Mesendoderm (in vitro differentiated cells): ENCODE data around the gene MDFIC2.

Source experiments
- DNase-seq: peaks from one replicate; pipeline ENCODE4 v3.0.0; 2013
- H2AK5ac ChIP-seq: 2 replicates; pipeline ENCODE4 v1.6.1; 2013; ENCODE audit warnings: low read length, inconsistent platforms
- H2BK120ac ChIP-seq: 2 replicates; pipeline ENCODE4 v1.6.1; 2013; ENCODE audit warnings: low read depth, mild to moderate bottlenecking, low read length, moderate library complexity, mixed read lengths
- H2BK15ac ChIP-seq: replicated peaks from 2 replicates; pipeline ENCODE4 v1.6.1; 2013; ENCODE audit warnings: low read depth, mild to moderate bottlenecking, moderate library complexity
- H2BK5ac ChIP-seq: 2 replicates; pipeline ENCODE4 v1.6.1; 2013; ENCODE audit warnings: low read length, inconsistent platforms
- H3K18ac ChIP-seq: 2 replicates; pipeline ENCODE4 v1.6.1; 2013; ENCODE audit warnings: mild to moderate bottlenecking, low read length, mixed read lengths
- H3K23ac ChIP-seq: one replicate; pipeline ENCODE4 v1.6.1; 2013; ENCODE audit warnings: low read length
- H3K27ac ChIP-seq: 2 replicates; pipeline ENCODE4 v1.5.1; 2013; ENCODE audit warnings: low read depth, mild to moderate bottlenecking, inconsistent platforms, low read length, moderate library complexity
- H3K27me3 ChIP-seq: 2 replicates; pipeline ENCODE4 v1.6.1; 2013; ENCODE audit warnings: low read length, control low read depth, mild to moderate bottlenecking, inconsistent platforms; ENCODE audit not compliant: insufficient read depth, poor library complexity
- H3K36me3 ChIP-seq: 2 replicates; pipeline ENCODE4 v1.6.1; 2013; ENCODE audit warnings: low read length, inconsistent platforms; ENCODE audit not compliant: control insufficient read depth, insufficient read depth
- H3K4ac ChIP-seq: one replicate; pipeline ENCODE4 v1.6.1; 2013; ENCODE audit warnings: low read depth, mild to moderate bottlenecking, low read length, moderate library complexity
- H3K4me1 ChIP-seq: 2 replicates; pipeline ENCODE4 v1.6.1; 2013; ENCODE audit warnings: low read depth, low read length, inconsistent platforms; ENCODE audit not compliant: control insufficient read depth
- H3K4me2 ChIP-seq: 2 replicates; pipeline ENCODE4 v1.6.1; 2013; ENCODE audit warnings: low read length
- H3K4me3 ChIP-seq: 2 replicates; pipeline ENCODE4 v1.5.1; 2013; ENCODE audit warnings: mild to moderate bottlenecking, low read length
- H3K56ac ChIP-seq: one replicate; pipeline ENCODE4 v1.6.1; 2013; ENCODE audit warnings: low read length
- H3K79me1 ChIP-seq: 2 replicates; pipeline ENCODE4 v1.6.1; 2013; ENCODE audit warnings: low read length, inconsistent platforms
- H3K79me2 ChIP-seq: 2 replicates; pipeline ENCODE4 v1.6.1; 2013; ENCODE audit warnings: mild to moderate bottlenecking, low read length; ENCODE audit not compliant: control insufficient read depth, insufficient read depth
- H3K9ac ChIP-seq: 2 replicates; pipeline ENCODE4 v1.6.1; 2013; ENCODE audit warnings: low read length, inconsistent platforms
- H4K5ac ChIP-seq: one replicate; pipeline ENCODE4 v1.6.1; 2013; ENCODE audit warnings: low read length
- H4K8ac ChIP-seq: one replicate; pipeline ENCODE4 v1.6.1; 2013; ENCODE audit warnings: low read depth, mild to moderate bottlenecking, control low read depth, low read length, moderate library complexity
- whole genome bisulfite sequencing: extraction: QIAGEN DNeasy Blood & Tissue Kit; methylation state at CpG from one replicate; pipeline ENCODE4 v1.1.7; 2013; ENCODE audit warnings: low lambda C conversion rate, missing lambda C conversion rate; ENCODE audit not compliant: insufficient coverage; ENCODE audit errors: extremely low coverage; 5-methylcytosine and 5-hydroxymethylcytosine counted together

MDFIC2 gene

GRCh38 chr3:70180664-70181063 lies 131.8 kb downstream of the MDFIC2 start:
- Histone ChIP-seq H2BK5ac (no peak overlapping the region), H3K79me2 (no peaks in the 10 kb centered on the region), H3K4me2 (no peak overlapping the region), H3K27me3 (no peaks in the 10 kb centered on the region), H3K27ac (no peak overlapping the region), H3K56ac (no peak overlapping the region), H3K4me1 (no peaks in the 10 kb centered on the region), H4K5ac (no peak overlapping the region), H2AK5ac (no peak overlapping the region), H3K4me3 (no peak overlapping the region), H4K8ac (no peak overlapping the region), H3K36me3 (no peaks in the 10 kb centered on the region), H3K9ac (no peak overlapping the region), H3K4ac (no peak overlapping the region), H3K79me1 (no peaks in the 10 kb centered on the region), H2BK120ac (no peak overlapping the region), H3K18ac (no peak overlapping the region), H2BK15ac (no peak overlapping the region), H3K23ac (no peak overlapping the region)
- DNase-seq: no peak
- WGBS: no CpG with 5 or more reads among the region's 6 CpGs

DNA sequence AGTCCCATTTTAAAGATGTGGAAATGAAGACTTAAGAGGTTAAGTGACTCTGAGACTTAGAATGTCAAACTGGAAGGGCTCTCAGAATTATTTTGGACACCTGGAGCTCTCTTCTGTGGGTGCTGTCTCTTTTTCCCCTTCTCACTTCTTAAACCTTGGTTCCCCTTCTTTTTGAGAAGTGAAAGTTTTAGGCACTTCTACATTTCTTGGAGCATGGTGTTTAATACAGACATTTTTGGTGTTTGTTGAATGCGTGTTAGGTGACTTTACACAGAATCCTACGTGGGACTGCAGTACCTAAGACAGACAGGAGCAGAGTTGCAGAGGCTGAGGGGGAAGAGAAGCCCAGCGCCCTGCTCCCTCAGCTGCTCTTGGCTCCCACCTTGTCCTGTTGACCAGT lies 133.3 kb downstream of the MDFIC2 start:
- Histone ChIP-seq H3K4me1 (no peaks in the 10 kb centered on the region), H3K36me3 (no peaks in the 10 kb centered on the region), H3K27ac (no peak overlapping the region), H3K4me3 (no peak overlapping the region), H3K79me2 (no peaks in the 10 kb centered on the region), H2BK5ac (no peak overlapping the region), H2BK120ac (no peak overlapping the region), H2BK15ac (no peak overlapping the region), H3K79me1 (no peaks in the 10 kb centered on the region), H3K4ac (no peak overlapping the region), H3K9ac (no peak overlapping the region), H3K18ac (no peak overlapping the region), H3K4me2 (no peak overlapping the region), H3K23ac (no peak overlapping the region), H2AK5ac (no peak overlapping the region), H4K8ac (no peak overlapping the region), H3K56ac (no peak overlapping the region), H4K5ac (no peak overlapping the region), H3K27me3 (no peaks in the 10 kb centered on the region)
- no CpG with 5 or more reads among the region's 3 CpGs for WGBS
- no peak for DNase-seq

DNA sequence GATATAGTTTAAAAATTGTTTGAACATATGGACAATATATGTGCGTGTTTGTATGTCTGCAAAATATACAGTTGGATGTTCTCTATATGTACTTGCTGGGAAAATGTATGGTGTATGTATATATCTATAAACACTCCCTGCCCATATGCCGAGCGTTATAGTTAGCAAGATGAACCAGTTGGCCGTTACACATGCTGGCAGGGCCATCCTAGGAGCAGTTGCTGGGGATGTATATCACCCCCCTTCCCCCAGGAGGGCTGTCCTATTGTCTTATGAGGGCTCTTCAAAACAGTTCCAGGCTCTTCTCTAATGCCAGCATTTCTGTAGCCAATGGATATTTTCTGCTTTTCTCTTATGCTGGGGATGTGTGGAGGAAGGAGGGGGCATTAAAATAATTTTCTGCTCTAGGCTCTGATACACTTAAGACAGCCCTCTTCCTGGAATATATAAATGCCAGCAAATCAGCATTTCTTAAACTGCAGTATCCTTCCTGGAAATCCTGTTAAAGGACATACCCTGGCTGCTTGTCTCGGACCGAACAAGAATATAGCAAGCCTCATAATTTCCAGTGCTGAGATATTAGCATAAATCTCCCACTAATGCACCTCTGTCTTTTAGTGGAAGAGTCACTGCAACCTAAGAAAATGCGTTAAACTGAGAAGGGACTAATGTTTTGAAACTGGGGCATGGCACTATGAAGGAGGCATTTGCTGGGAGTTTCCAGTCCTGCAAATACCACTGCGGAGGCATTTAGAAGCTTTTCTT lies 134.4 kb downstream of the MDFIC2 start:
- no peak overlapping the region for H2AK5ac ChIP-seq
- no peaks in the 10 kb centered on the region for H3K79me2 ChIP-seq
- H3K27me3 ChIP-seq: no peaks in the 10 kb centered on the region
- H3K27ac ChIP-seq: no peak overlapping the region
- no peak for DNase-seq
- no peak overlapping the region for H3K56ac ChIP-seq
- H3K4me3 ChIP-seq: no peak overlapping the region
- no peak overlapping the region for H4K8ac ChIP-seq
- no peak overlapping the region for H4K5ac ChIP-seq
- H2BK120ac ChIP-seq: no peak overlapping the region
- WGBS: no CpG with 5 or more reads among the region's 8 CpGs
- H2BK15ac ChIP-seq: no peak overlapping the region
- H3K79me1 ChIP-seq: no peaks in the 10 kb centered on the region
- no peak overlapping the region for H3K4me2 ChIP-seq
- H2BK5ac ChIP-seq: no peak overlapping the region
- H3K4me1 ChIP-seq: no peaks in the 10 kb centered on the region
- H3K9ac ChIP-seq: no peak overlapping the region
- no peak overlapping the region for H3K18ac ChIP-seq
- no peak overlapping the region for H3K4ac ChIP-seq
- H3K23ac ChIP-seq: no peak overlapping the region
- no peaks in the 10 kb centered on the region for H3K36me3 ChIP-seq

- H2AK5ac ChIP-seq: no peak overlapping the region
- no peaks in the 10 kb centered on the region for H3K4me1 ChIP-seq
- H3K79me2 ChIP-seq: no peaks in the 10 kb centered on the region
- no peak overlapping the region for H3K9ac ChIP-seq
- no peak overlapping the region for H4K5ac ChIP-seq
- no peaks in the 10 kb centered on the region for H3K79me1 ChIP-seq
- H2BK5ac ChIP-seq: no peak overlapping the region
- H3K27ac ChIP-seq: no peak overlapping the region
- DNase-seq: no peak
- no peak overlapping the region for H3K4ac ChIP-seq
- no peak overlapping the region for H3K4me2 ChIP-seq
- WGBS: 100% methylated on average over 1 of the region's 4 CpGs
- no peak overlapping the region for H2BK15ac ChIP-seq
- H3K23ac ChIP-seq: no peak overlapping the region
- H3K56ac ChIP-seq: no peak overlapping the region
- H2BK120ac ChIP-seq: no peak overlapping the region
- H3K36me3 ChIP-seq: no peaks in the 10 kb centered on the region
- H3K18ac ChIP-seq: no peak overlapping the region
- H3K27me3 ChIP-seq: no peaks in the 10 kb centered on the region
- no peak overlapping the region for H3K4me3 ChIP-seq
- H4K8ac ChIP-seq: no peak overlapping the region
Observed at GRCh38 chr3:70176224-70176623, 136.2 kb downstream of the MDFIC2 start.

DNA sequence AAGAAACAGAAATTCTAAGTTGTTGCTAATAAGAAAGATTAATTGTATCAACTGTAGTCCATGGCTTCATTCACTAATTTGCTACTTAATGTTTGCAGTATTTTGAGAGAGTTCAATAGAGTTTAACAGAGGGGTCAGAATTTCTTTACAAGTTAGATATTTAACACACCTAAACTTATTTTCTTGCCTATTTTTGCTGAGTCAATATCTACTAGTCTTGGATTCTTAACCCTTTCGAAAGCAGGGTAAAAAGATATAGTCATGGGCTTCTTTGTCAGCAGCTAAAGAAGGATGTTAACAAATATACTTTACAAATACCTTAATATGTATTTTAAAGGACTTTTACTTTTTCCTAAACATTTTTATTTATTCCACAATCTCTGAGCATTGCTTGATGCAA lies 155.6 kb downstream of the MDFIC2 start:
- no CpG with 5 or more reads among the region's 1 CpG for WGBS
- H3K9ac ChIP-seq: no peak overlapping the region
- no peak overlapping the region for H2BK120ac ChIP-seq

DNA sequence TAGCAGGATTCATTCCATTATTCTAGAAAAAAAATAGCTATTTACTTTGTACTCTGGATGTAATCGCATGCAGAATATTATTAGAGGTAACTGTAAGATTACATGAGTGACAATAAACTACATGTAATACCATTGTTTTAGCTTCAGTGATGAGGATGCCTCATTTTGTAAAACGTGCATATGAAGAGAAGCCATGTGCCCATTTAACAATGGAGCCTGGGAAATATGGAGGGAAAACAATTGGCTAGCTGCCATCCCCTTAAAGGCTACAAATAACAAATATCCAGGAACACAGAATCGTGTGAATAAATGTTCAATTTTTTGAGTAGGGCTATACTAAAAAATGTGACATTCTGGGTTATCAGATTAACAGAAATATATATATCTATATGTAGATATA lies 161.8 kb downstream of the MDFIC2 start:
- no peak overlapping the region for H3K4me2 ChIP-seq
- WGBS: no CpG with 5 or more reads among the region's 3 CpGs
- H3K27ac ChIP-seq: no peak overlapping the region
- H3K27me3 ChIP-seq: no peaks in the 10 kb centered on the region
- no peak overlapping the region for H3K4ac ChIP-seq
- no peak overlapping the region for H2BK5ac ChIP-seq
- H3K79me2 ChIP-seq: no peaks in the 10 kb centered on the region
- H3K18ac ChIP-seq: no peak overlapping the region
- no peak for DNase-seq
- no peak overlapping the region for H3K4me3 ChIP-seq
- no peak overlapping the region for H3K23ac ChIP-seq
- no peak overlapping the region for H2BK15ac ChIP-seq
- no peak overlapping the region for H3K9ac ChIP-seq
- no peak overlapping the region for H3K56ac ChIP-seq
- H2AK5ac ChIP-seq: no peak overlapping the region
- H3K79me1 ChIP-seq: no peaks in the 10 kb centered on the region
- no peak overlapping the region for H2BK120ac ChIP-seq
- H3K36me3 ChIP-seq: no peaks in the 10 kb centered on the region
- H3K4me1 ChIP-seq: no peaks in the 10 kb centered on the region
- H4K8ac ChIP-seq: no peak overlapping the region
- H4K5ac ChIP-seq: no peak overlapping the region

More for the DNA sequence above, 155.6 kb downstream of the MDFIC2 start:
- Histone ChIP-seq H2BK5ac (no peak overlapping the region), H3K4me3 (no peak overlapping the region), H3K36me3 (no peaks in the 10 kb centered on the region), H3K56ac (no peak overlapping the region), H3K27ac (no peak overlapping the region), H3K4me2 (no peak overlapping the region), H4K8ac (no peak overlapping the region), H2BK15ac (no peak overlapping the region), H3K18ac (no peak overlapping the region), H3K23ac (no peak overlapping the region), H3K27me3 (no peaks in the 10 kb centered on the region), H3K79me2 (no peaks in the 10 kb centered on the region), H3K4me1 (no peaks in the 10 kb centered on the region), H2AK5ac (no peak overlapping the region), H3K4ac (no peak overlapping the region), H3K79me1 (no peaks in the 10 kb centered on the region), H4K5ac (no peak overlapping the region)
- DNase-seq: no peak
